Parathyroid adenoma (tissue), 2 donors: ENCODE measurements around the gene DDB1.

Experiments used
- H2AFZ ChIP-seq: fragments of 300-600 bp; sonication (generic); one replicate; pipeline ENCODE4 v1.7.0; 2017; ENCODE audit warnings: antibody characterized with exemption, mild to moderate bottlenecking
- H3K27ac ChIP-seq: fragments of 300-600 bp; sonication (generic); one replicate; pipeline ENCODE4 v1.7.0; 2017
- H3K27me3 ChIP-seq: fragments of 300-600 bp; sonication (generic); one replicate; pipeline ENCODE4 v1.7.0; 2017; ENCODE audit warnings: low read length; ENCODE audit not compliant: control insufficient read depth, insufficient read depth
- H3K36me3 ChIP-seq: fragments of 300-600 bp; sonication (generic); one replicate; pipeline ENCODE4 v1.7.0; 2017; ENCODE audit warnings: low read length; ENCODE audit not compliant: control insufficient read depth, insufficient read depth
- H3K4me1 ChIP-seq: fragments of 300-600 bp; sonication (generic); one replicate; pipeline ENCODE4 v1.7.0; 2017; ENCODE audit warnings: control low read depth
- H3K4me2 ChIP-seq: fragments of 300-600 bp; sonication (generic); one replicate; pipeline ENCODE4 v1.7.0; 2017; ENCODE audit warnings: low read length
- H3K4me3 ChIP-seq: fragments of 300-600 bp; sonication (generic); one replicate; pipeline ENCODE4 v1.7.0; 2017; ENCODE audit warnings: low read depth, low read length
- H3K79me2 ChIP-seq: fragments of 300-600 bp; sonication (generic); one replicate; pipeline ENCODE4 v1.7.0; 2017; ENCODE audit warnings: control low read depth
- H3K9ac ChIP-seq: fragments of 300-600 bp; sonication (generic); one replicate; pipeline ENCODE4 v1.7.0; 2017; ENCODE audit warnings: mild to moderate bottlenecking
- H3K9me3 ChIP-seq: fragments of 300-600 bp; sonication (generic); one replicate; pipeline ENCODE4 v1.7.0; 2017; ENCODE audit warnings: low read length; ENCODE audit not compliant: control insufficient read depth
- TF ChIP-seq, protein P1 (sequence below): fragments of 300-600 bp; sonication (generic); IDR thresholded peaks from one replicate; pipeline ENCODE4 v1.7.0; 2017; ENCODE audit warnings: antibody characterized with exemption, mild to moderate bottlenecking
- donor health status: primary hyperparathyroidism.

DDB1 gene

DNA sequence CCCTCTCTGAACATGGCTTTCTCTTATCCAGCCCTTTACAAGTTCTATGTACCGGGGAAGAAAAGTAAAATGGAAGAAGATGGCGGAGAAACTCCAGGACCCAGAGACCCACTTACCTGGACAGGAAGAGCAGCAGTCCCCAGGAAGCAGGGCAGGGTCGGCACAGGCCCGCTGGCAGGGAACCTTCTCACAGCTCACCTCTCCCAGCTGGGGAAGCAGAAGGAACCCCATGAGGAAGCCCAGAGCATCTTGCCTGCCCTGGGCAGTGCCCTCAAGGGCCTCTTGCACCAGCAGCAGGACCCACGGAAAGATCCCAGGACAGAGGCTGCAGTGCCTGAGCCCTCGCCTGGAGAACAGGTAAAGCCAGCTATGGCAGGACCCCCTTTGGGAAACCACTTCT lies 68.5 kb downstream of the DDB1 start:
- TF ChIP-seq, protein P1, sequence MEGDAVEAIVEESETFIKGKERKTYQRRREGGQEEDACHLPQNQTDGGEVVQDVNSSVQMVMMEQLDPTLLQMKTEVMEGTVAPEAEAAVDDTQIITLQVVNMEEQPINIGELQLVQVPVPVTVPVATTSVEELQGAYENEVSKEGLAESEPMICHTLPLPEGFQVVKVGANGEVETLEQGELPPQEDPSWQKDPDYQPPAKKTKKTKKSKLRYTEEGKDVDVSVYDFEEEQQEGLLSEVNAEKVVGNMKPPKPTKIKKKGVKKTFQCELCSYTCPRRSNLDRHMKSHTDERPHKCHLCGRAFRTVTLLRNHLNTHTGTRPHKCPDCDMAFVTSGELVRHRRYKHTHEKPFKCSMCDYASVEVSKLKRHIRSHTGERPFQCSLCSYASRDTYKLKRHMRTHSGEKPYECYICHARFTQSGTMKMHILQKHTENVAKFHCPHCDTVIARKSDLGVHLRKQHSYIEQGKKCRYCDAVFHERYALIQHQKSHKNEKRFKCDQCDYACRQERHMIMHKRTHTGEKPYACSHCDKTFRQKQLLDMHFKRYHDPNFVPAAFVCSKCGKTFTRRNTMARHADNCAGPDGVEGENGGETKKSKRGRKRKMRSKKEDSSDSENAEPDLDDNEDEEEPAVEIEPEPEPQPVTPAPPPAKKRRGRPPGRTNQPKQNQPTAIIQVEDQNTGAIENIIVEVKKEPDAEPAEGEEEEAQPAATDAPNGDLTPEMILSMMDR = no peak
- H3K9me3 ChIP-seq = no peaks in the 10 kb centered on the region
- no peak overlapping the region for H3K27ac ChIP-seq
- H3K79me2 ChIP-seq = no peaks in the 10 kb centered on the region
- no peaks in the 10 kb centered on the region for H3K36me3 ChIP-seq
- no peak overlapping the region for H3K9ac ChIP-seq
- H3K4me2 ChIP-seq = no peak overlapping the region
- H3K4me1 ChIP-seq = no peaks in the 10 kb centered on the region
- no peaks in the 10 kb centered on the region for H3K27me3 ChIP-seq
- H2AFZ ChIP-seq = no peak overlapping the region
- no peak overlapping the region for H3K4me3 ChIP-seq

DNA sequence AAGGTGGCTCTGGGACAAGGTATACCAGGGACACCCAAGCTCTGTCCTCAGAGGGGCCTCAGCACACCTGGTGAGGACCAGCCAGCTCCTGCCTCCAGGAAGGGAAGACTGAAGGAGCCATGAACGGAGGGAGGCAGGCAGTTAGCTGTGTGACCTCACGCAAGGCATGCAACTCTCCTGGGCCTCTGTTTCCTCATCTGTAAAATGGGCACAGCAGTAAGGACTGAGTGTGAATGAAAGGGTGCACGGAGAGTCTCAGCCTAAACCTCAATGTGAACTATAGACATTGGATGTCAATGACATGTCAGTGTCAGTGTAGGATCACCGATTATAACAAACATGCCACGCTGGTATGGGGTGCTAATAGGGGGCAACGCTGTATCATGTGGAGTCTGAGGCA lies 73.5 kb downstream of the DDB1 start:
- TF ChIP-seq, protein P1 = no peak
- Histone ChIP-seq H3K9ac (no peak overlapping the region), H3K9me3 (no peaks in the 10 kb centered on the region), H3K27ac (no peak overlapping the region), H3K79me2 (no peaks in the 10 kb centered on the region), H3K36me3 (no peaks in the 10 kb centered on the region), H3K27me3 (no peaks in the 10 kb centered on the region), H2AFZ (no peak overlapping the region), H3K4me2 (no peak overlapping the region), H3K4me1 (no peaks in the 10 kb centered on the region), H3K4me3 (no peak overlapping the region)

DNA sequence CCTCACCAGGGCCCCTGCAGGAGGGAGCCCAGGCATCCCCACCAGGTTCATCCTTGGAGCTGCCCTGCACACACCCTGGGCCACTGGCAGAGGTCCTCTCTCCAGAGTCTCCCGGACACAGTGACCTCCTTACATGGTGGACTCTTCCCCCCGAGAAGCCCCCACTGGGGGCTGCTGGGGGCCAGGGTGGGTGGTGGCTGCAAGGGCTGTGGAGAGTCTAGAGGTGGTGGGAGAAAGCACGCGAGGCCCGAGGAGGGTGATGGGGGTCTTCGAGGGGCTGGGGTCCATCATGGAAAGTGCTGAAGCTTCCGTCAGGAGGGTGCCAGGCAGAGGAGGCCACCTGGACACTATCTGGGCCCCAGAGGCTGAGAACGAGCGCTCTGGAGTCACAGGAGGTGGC lies 74.4 kb downstream of the DDB1 start:
- H2AFZ ChIP-seq = no peak overlapping the region
- H3K79me2 ChIP-seq = no peaks in the 10 kb centered on the region
- no peaks in the 10 kb centered on the region for H3K36me3 ChIP-seq
- no peaks in the 10 kb centered on the region for H3K4me1 ChIP-seq
- no peak overlapping the region for H3K4me3 ChIP-seq
- no peaks in the 10 kb centered on the region for H3K27me3 ChIP-seq
- H3K9me3 ChIP-seq = no peaks in the 10 kb centered on the region
- no peak overlapping the region for H3K9ac ChIP-seq
- no peak overlapping the region for H3K4me2 ChIP-seq
- TF ChIP-seq, protein P1 = no peak
- no peak overlapping the region for H3K27ac ChIP-seq

DNA sequence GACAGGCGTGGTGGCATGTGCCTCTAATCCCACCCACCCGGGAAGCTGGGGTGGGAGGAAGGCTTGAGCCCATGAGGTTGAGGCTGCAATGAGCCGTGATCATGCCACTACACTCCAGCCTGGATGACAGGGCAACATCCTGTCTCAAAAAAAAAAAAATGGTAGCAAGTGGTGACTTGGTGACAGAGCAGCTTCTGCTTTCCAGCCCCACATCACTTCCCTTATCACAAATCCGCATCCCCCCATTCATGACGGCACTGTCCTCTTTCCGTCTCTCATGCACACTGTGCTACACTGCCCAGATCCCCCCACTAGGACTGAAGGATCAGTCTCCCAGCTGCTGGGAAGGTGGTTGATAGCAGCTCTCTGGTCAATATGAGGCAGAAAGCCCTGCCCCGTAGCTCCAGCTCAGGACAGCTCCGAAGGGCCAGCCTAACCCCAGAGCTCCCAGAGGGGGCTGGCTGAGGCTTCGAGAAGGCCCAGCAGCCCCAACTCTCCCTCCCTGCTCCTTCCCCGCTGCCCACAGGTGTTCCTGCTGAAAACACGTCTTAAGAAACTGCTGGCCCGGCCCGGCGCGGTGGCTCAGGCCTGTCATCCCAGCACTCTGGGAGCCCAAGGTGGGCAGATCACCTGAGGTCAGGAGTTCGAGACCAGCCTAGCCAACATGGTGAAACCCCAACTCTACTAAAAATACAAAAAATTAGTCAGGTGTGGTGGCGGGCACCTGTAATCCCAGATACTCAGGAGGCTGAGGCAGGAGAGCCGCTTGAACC lies 76.0 kb downstream of the DDB1 start:
- TF ChIP-seq, protein P1 = no peak
- H3K9me3 ChIP-seq = no peaks in the 10 kb centered on the region
- H2AFZ ChIP-seq = no peak overlapping the region
- H3K36me3 ChIP-seq = no peaks in the 10 kb centered on the region
- H3K79me2 ChIP-seq = no peaks in the 10 kb centered on the region
- no peak overlapping the region for H3K27ac ChIP-seq
- H3K4me1 ChIP-seq = no peaks in the 10 kb centered on the region
- no peaks in the 10 kb centered on the region for H3K27me3 ChIP-seq
- H3K4me2 ChIP-seq = no peak overlapping the region
- H3K9ac ChIP-seq = no peak overlapping the region
- H3K4me3 ChIP-seq = no peak overlapping the region
